ENCODE results near the gene ADCYAP1R1.

GRCh38 chr7:31133497-31133896 is 81.4 kb downstream of the ADCYAP1R1 start:
- TF ChIP-seq CTCF (conservative IDR thresholded peaks at IDR 0.05; ENCODE audit: low read length), result no peak
- TF ChIP-seq EZH2phosphoT487 (IDR thresholded peaks at IDR 0.05; ENCODE audit: borderline replicate concordance), result no peak
